ENCODE results near the gene BAG5. TPM values are rescaled to one million over a fixed set of nuclear protein-coding genes. Genes with fewer than 3 reads are reported as not detected.

BAG5 gene
- total RNA-seq, 1 experiment from 2014 or later, result 28.9 TPM

DNA sequence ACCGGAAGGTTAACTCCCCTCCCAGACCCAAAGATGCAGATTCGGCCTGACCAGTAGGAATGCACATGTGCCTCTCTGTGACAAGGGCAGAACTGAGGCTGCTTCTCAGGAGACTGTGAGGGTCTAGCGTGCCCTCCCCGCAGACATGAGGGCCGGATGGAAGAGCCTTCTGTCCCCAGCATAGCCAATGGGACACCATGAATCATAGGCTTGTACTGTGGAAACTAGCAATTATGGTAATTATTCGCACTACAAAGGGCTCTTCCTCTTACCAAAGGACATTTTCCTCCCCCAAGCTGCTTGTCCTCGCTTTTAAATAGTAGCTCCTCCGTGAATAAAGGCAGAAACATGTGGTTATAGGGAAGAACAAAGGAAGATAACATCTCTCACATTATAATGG is 6.5 kb upstream of the BAG5 start:
- H3K9me3 Mint-ChIP-seq (ENCODE audit: unreplicated experiment), result no peaks in the 10 kb centered on the region
- H3K27me3 Mint-ChIP-seq (ENCODE audit: insufficient read depth, unreplicated experiment), result no peaks in the 10 kb centered on the region
- Histone ChIP-seq H3K4me1 (no peaks in the 10 kb centered on the region), H3K36me3 (ENCODE audit: control insufficient read depth, insufficient read depth, low read length) (no peaks in the 10 kb centered on the region), H3K4me3 (ENCODE audit: low read depth, low read length) (no peak overlapping the region), H3K27me3 (replicated peaks; ENCODE audit: control insufficient read depth, insufficient read depth, low read length) (no peaks in the 10 kb centered on the region), H3K9me3 (no peaks in the 10 kb centered on the region)
- no peak for DNase-seq
- TF ChIP-seq, protein P1, sequence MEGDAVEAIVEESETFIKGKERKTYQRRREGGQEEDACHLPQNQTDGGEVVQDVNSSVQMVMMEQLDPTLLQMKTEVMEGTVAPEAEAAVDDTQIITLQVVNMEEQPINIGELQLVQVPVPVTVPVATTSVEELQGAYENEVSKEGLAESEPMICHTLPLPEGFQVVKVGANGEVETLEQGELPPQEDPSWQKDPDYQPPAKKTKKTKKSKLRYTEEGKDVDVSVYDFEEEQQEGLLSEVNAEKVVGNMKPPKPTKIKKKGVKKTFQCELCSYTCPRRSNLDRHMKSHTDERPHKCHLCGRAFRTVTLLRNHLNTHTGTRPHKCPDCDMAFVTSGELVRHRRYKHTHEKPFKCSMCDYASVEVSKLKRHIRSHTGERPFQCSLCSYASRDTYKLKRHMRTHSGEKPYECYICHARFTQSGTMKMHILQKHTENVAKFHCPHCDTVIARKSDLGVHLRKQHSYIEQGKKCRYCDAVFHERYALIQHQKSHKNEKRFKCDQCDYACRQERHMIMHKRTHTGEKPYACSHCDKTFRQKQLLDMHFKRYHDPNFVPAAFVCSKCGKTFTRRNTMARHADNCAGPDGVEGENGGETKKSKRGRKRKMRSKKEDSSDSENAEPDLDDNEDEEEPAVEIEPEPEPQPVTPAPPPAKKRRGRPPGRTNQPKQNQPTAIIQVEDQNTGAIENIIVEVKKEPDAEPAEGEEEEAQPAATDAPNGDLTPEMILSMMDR (IDR thresholded peaks at IDR 0.05; ENCODE audit: insufficient read depth in 1 of 2, low read depth in 1 of 2, low read length in 1 of 2, severe bottlenecking in 1 of 2, unreplicated experiment in 1 of 2), result no peak
- intact Hi-C loops (cut with micrococcal nuclease; ENCODE audit: unreplicated experiment), result loop anchor here (10.0 kb wide), 1 partner anchor 56 kb away; the partner anchor contains the start of gene KLC1
- H3K4me3 Mint-ChIP-seq (ENCODE audit: unreplicated experiment), result no peak overlapping the region
- ChIA-PET POLR2A (no interaction called here), CTCF (no interaction called here)
- no peaks in the 10 kb centered on the region for H3K4me1 Mint-ChIP-seq (ENCODE audit: low read depth, unreplicated experiment)
- no TSS peak for BruUV-seq (replicated peaks)
- peaks cover 16% of the 10 kb centered on the region for H3K36me3 Mint-ChIP-seq (ENCODE audit: insufficient read depth, unreplicated experiment)
- H3K27ac Mint-ChIP-seq (ENCODE audit: unreplicated experiment), result no peak overlapping the region

DNA sequence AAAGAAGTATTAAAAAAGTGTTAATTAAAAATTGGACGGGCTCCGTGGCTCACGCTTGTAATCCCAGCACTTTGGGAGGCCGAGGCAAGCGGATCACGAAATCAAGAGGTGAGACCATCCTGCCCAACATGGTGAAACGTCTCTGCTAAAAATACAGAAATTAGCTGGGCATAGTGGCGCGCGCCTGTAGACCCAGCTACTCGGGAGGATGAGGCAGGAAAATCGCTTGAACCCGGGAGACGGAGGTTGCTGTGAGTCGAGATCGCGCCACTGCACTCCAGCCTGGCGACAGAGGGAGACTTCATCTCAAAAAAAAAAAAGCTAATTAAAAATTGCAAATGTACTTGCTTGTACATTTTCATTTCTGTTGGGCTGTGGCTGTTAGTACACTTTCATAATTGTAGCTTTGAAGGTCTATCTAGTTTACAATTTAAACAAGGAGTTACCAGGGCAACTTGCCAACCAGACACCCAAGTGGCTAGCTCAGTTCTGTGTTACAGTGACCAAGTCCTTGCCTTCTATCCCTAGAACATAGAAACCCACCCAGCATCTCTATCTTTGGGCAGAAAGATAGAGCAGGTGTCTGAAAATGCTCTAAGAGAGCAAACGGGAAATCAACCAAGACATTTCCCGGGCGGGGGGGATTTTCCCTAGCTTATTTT is 1.5 kb upstream of the BAG5 start:
- H3K27ac Mint-ChIP-seq (ENCODE audit: unreplicated experiment), result peak overlapping the region; percentile 87
- CTCF ChIA-PET, result interaction anchor here (0.5 to 0.7 kb wide), 2 partner anchors 41 to 54 kb away, joined by 3 to 4 read pairs; partner anchors contain the start of gene CKB
- TF ChIP-seq, protein P1 (IDR thresholded peaks at IDR 0.05; ENCODE audit: insufficient read depth in 1 of 2, low read depth in 1 of 2, low read length in 1 of 2, severe bottlenecking in 1 of 2, unreplicated experiment in 1 of 2), result no peak

DNA sequence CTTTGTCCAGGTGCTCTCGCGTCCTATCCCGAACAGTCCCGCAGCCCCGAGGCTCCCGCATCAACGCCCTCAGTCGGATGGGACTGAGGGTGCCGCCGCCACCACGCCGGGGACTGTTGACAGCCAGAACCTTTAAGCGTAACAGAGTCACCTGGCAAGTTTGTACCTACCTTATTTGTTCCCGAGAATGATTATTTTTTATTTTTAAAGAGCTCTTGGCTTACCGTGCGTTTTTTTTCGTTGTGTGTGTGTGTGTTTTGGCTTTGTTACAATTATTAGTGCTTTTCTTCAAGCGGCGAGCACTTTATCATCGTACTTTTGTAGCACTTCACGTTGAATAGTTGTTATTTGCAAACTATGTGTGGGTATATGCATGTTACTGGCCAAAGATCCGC is 766 bp upstream of the BAG5 start:
- intact Hi-C loops (cut with micrococcal nuclease; ENCODE audit: unreplicated experiment), result loop anchor here (10.0 kb wide), 1 partner anchor 62 kb away; the partner anchor contains the start of gene KLC1
- H3K27me3 Mint-ChIP-seq (ENCODE audit: insufficient read depth, unreplicated experiment), result no peaks in the 10 kb centered on the region
- H3K4me3 Mint-ChIP-seq (ENCODE audit: unreplicated experiment), result peak overlapping the region; percentile 99
- CTCF ChIA-PET, result interaction anchor here (0.5 to 0.7 kb wide), 2 partner anchors 40 to 55 kb away, joined by 3 to 4 read pairs; partner anchors contain the start of gene CKB
- peaks cover 41% of the 10 kb centered on the region for H3K36me3 Mint-ChIP-seq (ENCODE audit: insufficient read depth, unreplicated experiment)
- no peak for DNase-seq
- Histone ChIP-seq H3K4me1 (peaks cover 4% of the 10 kb centered on the region; the same call in 1 of the 2 replicates), H3K27me3 (replicated peaks; ENCODE audit: control insufficient read depth, insufficient read depth, low read length) (no peaks in the 10 kb centered on the region), H3K36me3 (ENCODE audit: control insufficient read depth, insufficient read depth, low read length) (0 out of 2 replicates have a peak, but pooled peaks cover 2% of the 10 kb centered on the region), H3K4me3 (ENCODE audit: low read depth, low read length) (peak overlapping the region; percentile 96), H3K9me3 (no peaks in the 10 kb centered on the region)
- TSS peak; percentile 72 for BruUV-seq (replicated peaks)
- POLR2A ChIA-PET, result no interaction called here
- TF ChIP-seq, protein P1 (IDR thresholded peaks at IDR 0.05; ENCODE audit: insufficient read depth in 1 of 2, low read depth in 1 of 2, low read length in 1 of 2, severe bottlenecking in 1 of 2, unreplicated experiment in 1 of 2), result no peak
- no peaks in the 10 kb centered on the region for H3K4me1 Mint-ChIP-seq (ENCODE audit: low read depth, unreplicated experiment)
- peak overlapping the region; percentile 87 for H3K27ac Mint-ChIP-seq (ENCODE audit: unreplicated experiment)
- no peaks in the 10 kb centered on the region for H3K9me3 Mint-ChIP-seq (ENCODE audit: unreplicated experiment)

More for the DNA sequence above, 1.5 kb upstream of the BAG5 start:
- Histone ChIP-seq H3K9me3 (no peaks in the 10 kb centered on the region), H3K4me3 (ENCODE audit: low read depth, low read length) (peak overlapping the region; percentile 96), H3K36me3 (ENCODE audit: control insufficient read depth, insufficient read depth, low read length) (0 out of 2 replicates have a peak, but pooled peaks cover 1% of the 10 kb centered on the region), H3K4me1 (peaks cover 4% of the 10 kb centered on the region; the same call in 1 of the 2 replicates), H3K27me3 (replicated peaks; ENCODE audit: control insufficient read depth, insufficient read depth, low read length) (no peaks in the 10 kb centered on the region)
- Mint-ChIP-seq H3K27me3 (ENCODE audit: insufficient read depth, unreplicated experiment) (no peaks in the 10 kb centered on the region), H3K9me3 (ENCODE audit: unreplicated experiment) (no peaks in the 10 kb centered on the region), H3K4me3 (ENCODE audit: unreplicated experiment) (peak overlapping the region; percentile 99), H3K36me3 (ENCODE audit: insufficient read depth, unreplicated experiment) (peaks cover 35% of the 10 kb centered on the region), H3K4me1 (ENCODE audit: low read depth, unreplicated experiment) (no peaks in the 10 kb centered on the region)
- POLR2A ChIA-PET, result interaction anchor here (0.6 to 0.7 kb wide), 2 partner anchors 40 to 151 kb away, joined by 3 to 10 read pairs; partner anchors contain the start of gene XRCC3
- DNase-seq, result no peak
- intact Hi-C loops (cut with micrococcal nuclease; ENCODE audit: unreplicated experiment), result loop anchor here (10.0 kb wide), 1 partner anchor 61 kb away; the partner anchor contains the start of gene KLC1
- no TSS peak for BruUV-seq (replicated peaks)

Measured in Caco-2 (cell line).